GM18861 (cell line): ENCODE results near the gene SLC9A5.

Source experiments
- ATAC-seq: cut with Tn5 transposase; IDR thresholded peaks from one replicate; pipeline ENCODE4 v1.9.1; 2021; ENCODE audit not compliant: unreplicated experiment

SLC9A5 gene

DNA sequence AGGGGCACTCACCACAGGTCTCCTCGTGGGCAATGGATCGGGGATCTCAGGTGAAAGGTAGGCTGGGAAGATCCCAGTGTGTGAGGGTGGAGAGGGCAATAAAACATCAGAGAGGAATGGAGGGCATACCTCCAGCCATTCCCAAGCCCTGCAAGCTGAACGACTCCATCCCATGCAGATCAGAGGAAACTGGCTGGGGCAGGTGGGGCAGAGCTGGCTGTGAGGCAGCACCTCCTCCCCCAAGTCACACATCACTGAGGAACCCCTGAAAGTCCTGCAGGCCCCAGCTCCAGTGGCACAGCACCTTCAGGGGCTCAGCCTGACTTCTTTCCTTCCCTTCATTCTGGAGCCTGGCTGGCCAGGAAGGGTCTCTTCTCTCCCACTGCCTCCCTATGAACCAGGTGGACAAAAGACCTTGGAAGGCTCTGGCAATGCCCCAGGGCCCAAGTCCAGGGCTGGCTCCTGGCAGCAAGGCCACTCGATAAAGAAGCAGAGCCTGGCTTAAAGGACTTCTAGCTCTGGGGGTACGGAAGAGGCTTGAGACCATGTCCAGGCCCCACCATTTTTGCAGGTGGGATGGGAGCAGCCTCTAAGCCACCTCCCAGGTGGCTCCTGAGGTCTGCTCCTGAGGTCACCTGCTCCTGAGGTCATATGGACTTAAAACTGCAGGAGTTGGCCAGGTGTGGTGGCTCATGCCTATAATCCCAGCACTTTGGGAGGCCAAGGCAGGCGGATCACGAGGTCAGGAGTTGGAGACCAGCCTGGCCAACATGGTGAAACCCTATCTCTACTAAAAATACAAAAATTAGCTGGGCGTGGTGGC is 35.4 kb upstream of the SLC9A5 start:
- ATAC-seq, result no peak

DNA sequence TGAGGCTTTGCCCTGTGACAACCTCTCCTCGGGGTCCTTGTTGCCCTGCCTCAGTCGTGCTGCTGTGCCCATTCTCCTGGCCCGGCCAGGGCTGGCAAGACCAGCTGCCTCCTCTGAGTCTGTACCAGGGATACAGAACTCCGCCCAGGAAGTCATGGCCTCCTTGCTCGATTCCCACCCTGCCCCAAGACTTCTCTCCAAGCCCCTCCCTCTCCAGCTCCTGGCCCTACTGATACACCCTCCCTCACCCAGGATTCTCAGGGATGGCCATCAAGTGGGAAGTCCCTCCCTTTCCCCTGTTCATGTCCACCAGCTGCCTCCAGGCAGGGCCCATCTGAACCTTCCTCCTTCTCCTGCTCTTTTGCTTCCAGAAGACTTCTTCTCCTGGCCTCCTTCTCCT is 33.1 kb upstream of the SLC9A5 start:
- ATAC-seq, result no peak

DNA sequence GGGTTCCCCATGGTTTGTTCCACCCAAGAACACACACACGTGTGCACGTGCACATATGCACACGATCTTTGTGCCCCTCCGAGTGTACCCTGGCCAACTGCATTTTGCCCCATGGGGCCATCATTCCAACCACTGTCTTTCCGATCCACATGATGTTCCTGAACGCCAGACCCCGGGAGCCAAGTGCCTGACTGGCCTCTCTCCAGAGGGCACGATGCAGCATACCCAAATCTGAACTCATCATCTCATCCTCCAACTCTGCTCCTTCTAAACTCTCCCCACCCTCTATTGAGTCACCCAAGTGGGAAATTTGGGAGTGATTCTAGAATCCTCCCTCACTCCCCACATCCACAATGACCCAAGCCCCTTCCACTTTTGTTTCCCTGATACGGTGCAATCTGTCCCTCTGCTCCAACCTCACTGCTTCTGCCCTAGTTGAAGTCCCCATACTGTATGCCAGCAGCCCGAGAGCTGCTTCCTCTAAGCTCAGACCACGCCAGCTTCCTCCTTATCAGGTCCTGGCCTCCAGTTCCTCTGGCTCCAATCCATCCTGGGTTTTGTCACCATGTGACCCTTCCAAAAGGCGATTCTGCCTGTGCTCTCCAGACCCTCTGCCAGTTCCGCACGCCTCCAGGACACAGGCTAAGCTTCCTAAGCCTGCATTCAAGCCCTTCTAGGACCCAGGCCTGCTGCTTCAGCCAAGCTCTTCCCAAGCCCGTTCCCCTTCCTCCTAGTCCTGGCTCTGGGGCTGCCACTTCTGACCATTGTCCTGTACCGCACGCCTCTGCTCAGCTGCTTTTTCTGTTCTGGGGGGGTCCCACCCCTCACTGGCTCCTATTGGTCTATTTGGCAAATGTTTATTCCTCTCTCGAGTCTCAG is 31.9 kb upstream of the SLC9A5 start:
- ATAC-seq, result no peak

DNA sequence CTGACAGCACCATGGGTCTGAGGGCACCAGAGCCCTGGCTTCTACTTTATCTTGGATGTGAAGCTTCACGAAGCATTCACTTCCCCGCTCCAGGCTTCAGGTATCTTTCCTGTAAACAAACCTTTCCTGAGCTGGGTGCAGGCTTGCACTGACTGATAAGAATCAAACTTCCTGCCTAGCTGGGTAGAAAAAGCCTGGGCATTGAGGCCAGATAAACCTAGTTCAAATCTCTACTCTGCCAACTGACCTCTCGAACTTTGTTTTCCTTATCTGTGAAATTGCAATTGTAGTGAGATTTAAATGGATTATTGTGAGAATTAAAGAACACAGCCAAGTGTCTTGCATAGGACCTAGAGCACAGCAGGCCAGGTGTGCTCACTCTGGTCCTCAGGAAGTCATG is 24.8 kb upstream of the SLC9A5 start:
- ATAC-seq, result no peak

DNA sequence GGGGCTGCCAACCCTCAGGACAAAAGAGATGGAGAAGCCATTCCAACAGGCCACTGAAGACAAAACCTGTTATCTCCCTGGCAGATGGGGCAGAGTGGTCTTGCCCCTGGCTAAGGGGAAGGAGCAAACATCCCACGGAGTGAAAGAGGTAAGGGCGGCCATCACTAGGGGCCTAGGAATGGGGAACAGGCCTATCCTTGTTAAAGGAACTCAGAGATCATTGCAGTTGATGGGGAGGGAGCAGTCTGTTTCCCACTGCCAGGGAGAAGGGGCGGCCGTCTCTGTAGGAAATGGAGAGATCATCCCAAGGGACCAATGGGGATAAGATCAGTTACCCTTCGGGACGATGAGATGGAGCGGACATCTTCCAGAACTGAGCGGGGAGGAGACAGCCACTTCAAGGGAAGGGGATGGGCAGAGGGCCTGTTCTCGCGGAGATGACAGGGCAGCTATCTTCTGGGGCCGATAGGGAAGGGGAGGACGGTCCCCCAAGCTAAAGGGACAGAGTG is 22.4 kb upstream of the SLC9A5 start:
- ATAC-seq, result no peak

DNA sequence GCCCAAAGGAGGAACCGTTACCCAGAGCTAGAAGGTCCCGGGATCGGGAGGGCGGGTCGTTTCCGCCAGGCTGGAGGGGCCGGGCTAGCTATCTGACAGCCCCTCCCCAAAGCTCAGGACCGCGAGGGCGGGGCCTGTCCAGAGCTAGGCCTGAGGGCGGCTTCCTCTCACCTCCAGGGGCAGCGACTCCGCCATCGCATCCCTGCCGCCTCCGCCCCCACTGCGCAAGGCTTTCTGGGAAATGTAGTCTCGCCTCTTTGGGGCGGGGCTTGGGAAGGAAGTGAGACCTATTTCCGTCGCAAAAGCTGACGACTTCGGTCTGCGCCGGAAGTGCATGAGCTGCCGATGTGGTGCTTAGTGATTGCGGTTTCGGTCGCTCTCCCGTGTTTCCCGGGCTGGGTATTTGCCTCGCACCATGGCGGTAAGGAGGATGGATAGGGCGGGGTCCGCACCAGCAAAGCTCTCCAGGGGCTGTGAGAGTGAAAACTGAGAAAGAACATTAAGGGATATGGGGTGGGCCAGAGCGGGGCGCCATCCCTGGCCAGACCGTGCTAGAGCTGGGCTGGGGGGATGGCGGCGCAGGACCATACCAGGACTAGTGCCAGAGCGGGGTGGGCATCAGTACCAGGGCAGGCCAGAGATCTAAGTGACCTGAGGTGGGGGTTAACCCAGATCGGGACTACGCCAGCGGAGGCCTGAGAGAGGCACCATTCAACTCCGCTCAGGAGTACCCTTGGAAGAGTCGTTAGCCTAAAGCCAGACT is 21.8 kb upstream of the SLC9A5 start, which contains the start of gene TMEM208:
Gene TMEM208, plus strand, starts transcription at position 327 of the 763 bp plus-strand sequence. Its CDS starts 89 bp downstream, at position 416.
- ATAC-seq, result peak; percentile 79

DNA sequence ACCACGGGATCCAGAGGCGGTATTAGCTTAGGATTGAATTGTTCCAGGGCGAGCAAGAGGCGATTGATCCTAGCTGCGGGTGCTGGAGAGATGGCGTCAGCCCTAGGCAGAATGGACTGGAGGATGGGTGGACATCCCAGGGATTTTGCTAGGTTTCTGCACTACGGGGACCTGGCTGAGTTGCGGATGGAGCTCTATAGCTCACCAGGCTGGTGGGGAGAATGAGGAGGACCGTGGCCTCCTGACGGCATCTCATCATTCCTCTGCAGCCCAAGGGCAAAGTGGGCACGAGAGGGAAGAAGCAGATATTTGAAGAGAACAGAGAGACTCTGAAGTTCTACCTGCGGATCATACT is 21.2 kb upstream of the SLC9A5 start:
- no peak for ATAC-seq

DNA sequence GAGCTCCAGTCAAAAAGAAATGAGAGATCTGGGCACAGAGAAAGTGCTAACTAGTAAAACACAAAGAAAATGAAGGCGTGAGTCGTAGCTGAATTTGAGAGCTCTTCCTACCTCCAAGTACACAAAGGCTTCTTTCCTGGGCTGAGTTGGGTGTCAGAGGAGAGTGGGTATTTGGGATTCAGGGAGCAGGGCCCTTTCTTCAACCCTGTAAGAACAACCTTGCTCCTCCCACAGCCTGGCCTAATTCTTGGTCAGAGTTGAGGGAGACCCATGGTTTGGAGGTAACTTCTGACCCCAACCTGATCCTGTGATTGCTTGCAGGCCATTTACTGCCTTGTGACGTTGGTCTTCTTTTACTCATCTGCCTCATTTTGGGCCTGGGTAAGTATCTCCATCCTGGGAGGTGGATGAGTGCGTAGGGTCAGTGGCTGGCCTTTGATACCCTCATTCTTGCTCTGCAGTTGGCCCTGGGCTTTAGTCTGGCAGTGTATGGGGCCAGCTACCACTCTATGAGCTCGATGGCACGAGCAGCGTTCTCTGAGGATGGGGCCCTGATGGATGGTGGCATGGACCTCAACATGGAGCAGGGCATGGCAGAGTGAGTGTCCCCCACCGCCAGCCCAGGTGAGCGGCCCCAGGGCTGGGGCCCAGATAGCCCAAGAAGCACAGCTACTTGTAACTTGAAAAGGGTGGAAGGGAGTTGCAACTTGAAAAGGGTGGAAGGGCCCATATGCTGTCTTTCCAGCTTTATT is 20.6 kb upstream of the SLC9A5 start:
- no peak for ATAC-seq

DNA sequence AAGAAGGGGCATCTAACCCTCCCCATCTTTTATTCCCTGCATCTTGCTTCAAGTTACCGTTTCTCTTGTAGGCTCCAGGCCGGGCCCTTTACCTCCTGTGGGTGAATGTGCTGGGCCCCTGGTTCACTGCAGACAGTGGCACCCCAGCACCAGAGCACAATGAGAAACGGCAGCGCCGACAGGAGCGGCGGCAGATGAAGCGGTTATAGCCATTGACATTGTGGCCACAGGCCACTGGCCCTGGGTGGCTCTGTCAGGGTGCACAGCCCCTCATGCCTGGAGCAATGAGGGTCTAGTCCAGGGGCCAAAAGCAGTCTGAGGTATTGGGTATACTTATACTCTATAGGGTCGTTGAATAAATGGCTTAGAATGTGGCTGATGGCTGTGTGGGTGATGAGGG is 19.9 kb upstream of the SLC9A5 start:
- ATAC-seq, result no peak

DNA sequence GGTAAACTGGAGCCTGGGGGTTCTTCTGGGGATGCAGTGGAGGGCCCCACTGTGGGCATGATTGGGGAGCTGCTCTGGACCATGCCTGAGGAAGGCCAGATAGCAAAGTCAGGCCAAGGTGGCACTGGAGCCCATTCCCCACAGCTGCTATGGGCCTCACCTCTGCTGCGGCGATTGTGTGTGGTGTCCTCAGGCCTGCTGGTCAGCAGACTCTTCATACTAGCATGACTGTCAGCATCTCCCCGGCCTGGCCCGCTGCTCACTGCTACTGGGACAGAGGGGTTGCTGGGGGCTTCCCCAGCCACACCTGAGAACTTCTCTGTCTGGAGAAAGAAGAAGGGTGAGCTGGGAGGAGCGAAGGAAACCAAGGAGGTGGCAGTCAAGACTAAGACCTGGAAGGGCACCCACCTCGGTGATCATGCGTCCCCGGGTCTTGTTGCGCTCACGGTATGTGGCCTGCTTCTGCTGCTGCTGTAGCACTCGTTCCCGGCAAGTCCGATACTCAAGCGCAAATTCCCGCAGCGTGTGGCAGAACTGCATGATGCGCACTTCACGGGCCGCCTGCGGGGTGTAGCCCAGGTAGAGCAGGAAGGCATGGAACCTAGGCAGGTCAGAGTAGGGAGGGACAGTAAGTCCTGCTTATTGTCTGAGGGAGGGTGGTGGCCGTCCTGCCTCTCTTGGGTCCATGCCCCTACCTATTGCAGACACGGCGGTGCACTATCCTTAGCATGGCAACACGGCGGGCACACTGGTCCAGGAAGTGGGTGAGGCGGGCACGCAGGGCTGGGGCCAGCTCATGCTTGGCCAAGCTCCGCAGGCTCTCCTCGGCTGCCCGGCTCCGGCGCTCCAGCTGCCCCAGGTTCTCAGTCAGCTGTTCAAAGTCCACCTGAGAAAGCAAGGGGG is 18.6 kb upstream of the SLC9A5 start:
- no peak for ATAC-seq

DNA sequence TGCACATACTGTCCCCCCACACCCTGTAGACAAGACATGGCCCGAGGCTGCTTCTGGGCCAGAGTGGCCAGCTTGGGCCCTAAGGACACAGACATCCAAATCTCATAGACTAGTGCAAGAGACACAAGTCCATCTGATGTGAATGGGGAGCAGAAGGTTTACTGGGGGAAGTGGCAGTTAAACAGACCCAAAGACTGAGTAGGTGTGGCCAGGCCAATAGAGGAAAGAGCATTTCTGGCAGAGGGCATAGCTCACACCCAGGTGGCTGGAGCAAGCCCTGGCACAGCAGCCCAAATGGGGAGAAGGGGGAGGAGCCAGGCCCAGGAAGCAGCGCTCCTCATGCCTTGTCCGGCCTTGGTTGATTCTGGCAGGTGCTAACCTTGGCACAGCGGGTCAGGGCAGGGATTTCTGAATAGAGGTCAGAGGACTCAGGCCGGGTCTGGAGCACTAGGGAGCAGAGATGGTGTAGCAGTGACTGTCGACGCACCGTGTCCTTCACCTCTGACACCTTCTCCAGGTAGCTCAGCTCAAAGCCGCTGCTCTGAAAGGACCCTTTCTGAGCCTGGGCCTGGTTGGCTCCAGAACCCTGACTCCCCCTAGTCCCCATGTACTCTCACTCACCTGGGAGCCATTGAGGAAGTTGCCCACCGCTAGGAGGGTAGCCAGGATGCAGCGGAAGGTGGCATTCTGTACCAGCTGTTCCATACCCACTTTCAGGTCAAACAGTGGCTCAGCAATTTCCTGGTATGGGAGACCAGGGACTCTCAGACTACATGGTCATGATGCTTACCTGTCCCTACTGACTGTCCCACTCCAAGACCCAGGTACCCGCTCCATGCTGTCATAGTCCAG is 17.7 kb upstream of the SLC9A5 start:
- no peak for ATAC-seq

DNA sequence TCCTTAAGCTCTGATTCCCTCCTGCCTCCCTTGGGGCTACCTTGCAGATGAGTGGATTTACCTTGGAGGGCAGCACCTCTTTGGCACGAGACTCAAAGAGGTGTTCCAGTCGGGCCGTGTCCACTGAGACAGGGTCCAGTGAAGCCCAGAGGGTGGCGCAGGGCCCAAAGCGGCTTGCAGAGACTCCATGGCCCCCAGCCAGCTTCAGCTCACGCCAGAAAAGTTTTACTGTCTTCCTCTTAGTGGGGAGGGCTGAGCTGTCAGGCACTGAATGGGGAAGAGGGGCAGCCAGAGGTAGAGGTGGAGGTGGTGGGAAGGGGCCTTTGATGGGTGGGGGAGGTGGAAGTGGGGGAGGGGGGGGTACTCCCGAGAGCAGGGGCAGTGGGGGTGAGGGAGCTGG is 15.2 kb upstream of the SLC9A5 start:
- ATAC-seq, result no peak

DNA sequence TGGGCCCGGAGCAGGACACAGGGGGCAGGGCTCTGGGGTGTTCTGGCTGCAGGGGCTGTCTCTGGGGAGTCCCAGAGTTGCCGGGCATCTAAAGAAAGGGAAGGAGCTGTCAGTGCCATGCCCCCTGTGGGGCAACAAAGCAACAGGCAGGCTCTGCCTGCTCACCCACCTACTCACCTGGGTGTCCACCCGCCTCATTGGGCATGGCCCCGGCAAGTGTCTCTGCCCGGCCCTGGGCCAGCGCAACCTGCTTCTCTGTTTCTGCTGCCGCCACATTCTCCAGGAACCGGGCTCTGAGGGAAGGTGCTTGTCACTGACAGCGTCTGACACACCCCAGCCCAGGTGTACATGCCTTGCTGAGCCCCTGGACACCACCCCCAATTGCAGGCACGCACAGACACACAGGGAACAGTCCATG is 14.6 kb upstream of the SLC9A5 start:
- no peak for ATAC-seq

DNA sequence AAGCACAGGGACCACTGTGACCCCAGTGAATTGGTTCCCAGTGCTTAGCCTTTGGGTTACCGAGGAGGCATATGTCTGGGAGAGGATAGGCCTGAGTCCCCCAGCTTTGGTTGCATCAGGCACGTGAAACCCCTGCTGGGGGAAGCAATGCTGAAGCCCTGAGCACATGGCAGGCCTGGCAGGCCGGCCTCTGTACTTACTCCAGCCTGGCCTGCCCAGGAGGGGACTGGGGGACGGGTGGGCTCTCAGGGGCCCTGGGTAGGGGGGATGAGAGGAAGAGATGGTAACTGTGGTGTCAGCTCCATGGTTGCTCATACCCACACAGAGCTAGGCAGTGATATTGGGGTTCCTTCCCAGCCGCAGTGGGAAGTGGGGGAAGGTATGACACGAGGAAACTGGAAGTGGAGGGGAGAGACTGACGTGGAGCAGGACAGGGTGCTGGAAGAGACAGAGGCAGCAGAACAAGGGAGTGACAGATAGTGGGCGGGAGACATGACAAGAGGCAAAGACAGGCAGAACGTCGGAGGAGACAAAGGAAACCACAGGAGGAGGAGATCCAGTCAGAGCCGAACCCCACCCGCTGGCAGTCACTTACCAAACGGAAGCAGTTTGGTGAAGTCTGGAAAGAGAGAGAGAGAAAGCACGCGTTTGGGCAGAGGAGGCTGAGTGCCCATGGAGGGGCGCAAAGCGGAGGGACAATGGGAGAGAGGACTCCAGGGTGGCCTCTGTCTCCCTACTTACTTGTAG is 12.8 kb upstream of the SLC9A5 start:
- ATAC-seq, result no peak

DNA sequence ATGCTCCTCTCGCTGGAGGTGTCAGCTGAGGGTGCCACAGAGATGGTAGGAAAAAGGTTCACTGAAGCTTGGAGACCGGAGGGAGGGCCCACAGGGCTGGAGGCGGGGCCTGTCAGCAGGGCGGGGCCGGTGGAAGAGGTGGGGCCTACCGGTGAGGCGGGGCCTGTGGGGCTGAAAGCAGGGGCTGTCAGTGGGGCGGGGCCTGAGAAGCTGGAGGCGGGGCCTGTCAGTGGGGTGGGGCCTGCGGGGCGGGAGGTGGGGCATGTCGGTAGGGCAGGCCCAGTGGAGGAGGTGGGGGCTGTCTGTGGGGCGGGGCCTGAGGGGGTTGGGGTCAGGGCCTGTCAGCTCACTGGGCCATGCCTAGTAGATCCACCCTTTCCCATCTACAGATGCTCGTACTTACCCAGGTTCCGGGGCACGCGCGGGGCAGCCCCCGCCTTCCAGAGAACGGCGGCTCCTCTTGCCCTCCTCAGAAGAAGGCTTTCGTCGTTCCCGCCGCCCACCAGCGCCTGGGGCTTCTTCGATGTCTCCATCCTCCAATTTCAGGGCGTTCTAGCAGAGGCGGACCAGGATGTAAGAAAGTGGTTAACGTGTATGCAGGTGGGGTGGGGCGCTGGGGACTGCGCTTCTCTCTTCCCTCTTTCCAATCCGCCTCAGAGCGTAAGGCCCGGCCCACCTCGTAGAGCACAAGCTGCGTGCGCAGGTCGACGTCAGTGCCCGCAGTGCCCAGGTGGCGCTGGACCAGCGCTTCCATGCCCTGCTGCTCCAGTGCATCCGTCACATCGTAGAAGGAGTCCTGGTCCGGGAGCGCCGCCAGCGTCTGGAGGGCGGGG is 12.0 kb upstream of the SLC9A5 start:
- no peak for ATAC-seq

DNA sequence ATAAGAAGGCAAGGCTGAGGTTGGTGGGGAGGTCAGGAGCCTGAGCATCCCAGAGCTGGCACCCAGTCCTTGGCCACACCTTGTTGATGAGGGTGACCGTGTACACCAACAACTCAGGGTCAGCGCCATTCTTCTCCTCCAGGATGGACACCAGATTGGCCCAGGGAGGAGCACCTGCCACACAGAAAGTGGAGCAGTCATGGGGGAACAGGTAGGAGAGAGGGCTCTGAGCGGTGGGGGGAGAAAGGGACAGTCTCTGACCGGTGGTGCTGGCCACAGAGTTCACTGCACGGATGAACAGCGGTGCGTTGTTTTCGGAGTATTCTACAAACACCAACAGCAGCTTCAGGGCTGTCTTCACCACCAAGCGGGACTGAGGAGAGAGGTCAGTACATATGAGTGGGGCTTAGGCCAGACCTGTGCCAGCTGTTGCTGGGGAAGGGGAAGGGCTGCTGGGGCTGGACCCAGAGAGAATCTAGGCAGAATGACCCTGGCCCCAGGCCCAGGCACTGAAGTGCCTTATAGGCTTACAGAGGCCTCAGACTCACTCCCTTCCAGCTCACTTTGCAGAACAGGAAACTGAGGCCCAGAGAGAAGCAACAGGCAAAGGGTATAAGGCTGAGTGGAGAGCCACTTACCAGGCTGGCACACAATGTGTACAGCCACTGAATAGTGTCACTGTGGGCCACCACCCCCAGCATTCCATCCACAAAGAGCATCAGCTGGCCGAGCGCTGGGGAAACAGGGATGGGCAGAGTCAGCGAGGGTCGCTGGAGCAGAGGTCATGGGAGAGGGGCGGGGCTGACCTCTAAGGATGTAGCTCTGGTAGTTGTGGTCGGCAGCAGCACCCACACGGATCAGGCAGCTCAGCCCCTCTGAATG is 11.1 kb upstream of the SLC9A5 start:
- ATAC-seq, result no peak
